ENCODE data around the gene SERPINB12.

Gene SERPINB12

DNA sequence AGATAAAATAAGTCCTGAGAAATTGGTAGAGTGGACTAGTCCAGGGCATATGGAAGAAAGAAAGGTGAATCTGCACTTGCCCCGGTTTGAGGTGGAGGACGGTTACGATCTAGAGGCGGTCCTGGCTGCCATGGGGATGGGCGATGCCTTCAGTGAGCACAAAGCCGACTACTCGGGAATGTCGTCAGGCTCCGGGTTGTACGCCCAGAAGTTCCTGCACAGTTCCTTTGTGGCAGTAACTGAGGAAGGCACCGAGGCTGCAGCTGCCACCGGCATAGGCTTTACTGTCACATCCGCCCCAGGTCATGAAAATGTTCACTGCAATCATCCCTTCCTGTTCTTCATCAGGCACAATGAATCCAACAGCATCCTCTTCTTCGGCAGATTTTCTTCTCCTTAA is 54.8 kb downstream of the SERPINB12 start:
- TF ChIP-seq, protein P1, sequence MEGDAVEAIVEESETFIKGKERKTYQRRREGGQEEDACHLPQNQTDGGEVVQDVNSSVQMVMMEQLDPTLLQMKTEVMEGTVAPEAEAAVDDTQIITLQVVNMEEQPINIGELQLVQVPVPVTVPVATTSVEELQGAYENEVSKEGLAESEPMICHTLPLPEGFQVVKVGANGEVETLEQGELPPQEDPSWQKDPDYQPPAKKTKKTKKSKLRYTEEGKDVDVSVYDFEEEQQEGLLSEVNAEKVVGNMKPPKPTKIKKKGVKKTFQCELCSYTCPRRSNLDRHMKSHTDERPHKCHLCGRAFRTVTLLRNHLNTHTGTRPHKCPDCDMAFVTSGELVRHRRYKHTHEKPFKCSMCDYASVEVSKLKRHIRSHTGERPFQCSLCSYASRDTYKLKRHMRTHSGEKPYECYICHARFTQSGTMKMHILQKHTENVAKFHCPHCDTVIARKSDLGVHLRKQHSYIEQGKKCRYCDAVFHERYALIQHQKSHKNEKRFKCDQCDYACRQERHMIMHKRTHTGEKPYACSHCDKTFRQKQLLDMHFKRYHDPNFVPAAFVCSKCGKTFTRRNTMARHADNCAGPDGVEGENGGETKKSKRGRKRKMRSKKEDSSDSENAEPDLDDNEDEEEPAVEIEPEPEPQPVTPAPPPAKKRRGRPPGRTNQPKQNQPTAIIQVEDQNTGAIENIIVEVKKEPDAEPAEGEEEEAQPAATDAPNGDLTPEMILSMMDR (conservative IDR thresholded peaks at IDR 0.05), result no peak
- no peak overlapping the region for H3K27ac ChIP-seq

DNA sequence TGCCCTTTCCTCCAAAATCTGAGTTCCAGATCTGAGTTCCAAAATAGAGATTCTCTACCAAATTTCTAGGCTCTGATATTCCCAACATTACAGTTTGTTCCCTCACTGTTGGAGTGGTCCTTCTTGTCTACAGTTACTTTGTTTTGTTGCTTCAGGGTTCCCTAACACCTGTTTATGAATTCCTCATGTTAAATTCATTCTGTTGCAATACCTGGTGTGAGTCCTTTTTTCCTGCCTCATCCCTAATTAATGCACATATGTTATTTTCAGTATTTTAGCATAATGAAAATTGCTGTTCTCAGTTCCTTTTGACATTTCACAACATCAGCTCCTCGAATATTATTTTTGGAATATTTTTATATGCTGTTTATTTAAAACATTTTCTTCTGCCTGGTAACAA is 61.2 kb downstream of the SERPINB12 start:
- no peak overlapping the region for H3K27ac ChIP-seq
- TF ChIP-seq, protein P1 (conservative IDR thresholded peaks at IDR 0.05), result no peak

DNA sequence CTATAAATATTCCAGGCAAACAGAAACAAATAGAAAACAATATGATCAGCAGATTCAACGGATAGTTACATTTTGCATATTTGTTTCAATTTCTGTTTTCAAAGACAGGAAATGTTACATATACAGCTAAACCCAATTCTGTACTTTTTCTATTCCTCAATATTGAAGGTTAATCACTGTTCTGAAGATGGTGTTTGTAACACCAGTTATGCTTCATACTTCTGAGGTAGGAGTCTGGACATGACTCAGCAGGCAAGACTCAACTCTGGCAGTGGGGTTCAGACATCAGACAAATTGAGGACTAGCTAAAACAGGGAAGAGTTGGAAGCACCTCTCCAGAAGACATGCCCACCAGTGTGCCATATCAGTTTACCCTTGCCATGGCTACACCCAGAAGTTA is 61.6 kb downstream of the SERPINB12 start:
- no peak overlapping the region for H3K27ac ChIP-seq
- TF ChIP-seq, protein P1 (conservative IDR thresholded peaks at IDR 0.05), result no peak

DNA sequence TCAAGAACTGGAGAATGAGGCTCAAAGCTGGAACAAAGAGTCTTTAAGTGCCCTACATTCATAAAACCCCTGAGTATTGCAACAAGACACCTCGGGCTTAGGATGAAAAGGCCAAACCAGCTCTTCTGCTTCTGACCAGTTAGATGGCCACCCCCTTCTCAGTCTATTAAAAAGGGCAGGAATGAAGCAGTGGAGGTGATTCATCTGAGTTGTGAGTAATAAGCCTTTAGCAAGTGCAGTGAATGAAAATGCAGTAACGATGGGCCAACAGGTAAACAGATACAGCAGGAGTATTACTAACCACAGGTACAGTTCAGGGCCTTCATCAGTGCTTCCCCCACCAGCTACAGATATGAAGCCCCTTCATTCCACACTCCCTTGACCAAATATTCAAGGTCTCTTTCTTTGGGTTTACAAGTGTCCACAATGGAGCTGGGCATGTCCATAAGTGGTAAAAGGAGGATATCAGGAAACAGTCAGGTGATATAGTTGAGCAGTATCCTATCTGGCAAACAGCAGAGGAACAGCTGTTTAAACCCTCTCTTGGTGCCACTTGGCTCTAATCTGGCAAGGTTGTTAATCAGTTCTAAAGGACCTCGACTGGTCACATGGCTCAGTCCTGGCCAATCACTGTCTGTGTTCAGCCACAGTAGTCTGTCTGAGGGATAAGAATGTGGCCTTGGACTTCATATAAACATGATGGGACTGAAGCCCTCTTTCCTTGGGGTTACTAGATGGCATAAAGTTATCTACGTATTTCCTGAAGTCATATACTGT is 62.8 kb downstream of the SERPINB12 start:
- TF ChIP-seq, protein P1 (conservative IDR thresholded peaks at IDR 0.05), result no peak
- H3K27ac ChIP-seq, result no peak overlapping the region

DNA sequence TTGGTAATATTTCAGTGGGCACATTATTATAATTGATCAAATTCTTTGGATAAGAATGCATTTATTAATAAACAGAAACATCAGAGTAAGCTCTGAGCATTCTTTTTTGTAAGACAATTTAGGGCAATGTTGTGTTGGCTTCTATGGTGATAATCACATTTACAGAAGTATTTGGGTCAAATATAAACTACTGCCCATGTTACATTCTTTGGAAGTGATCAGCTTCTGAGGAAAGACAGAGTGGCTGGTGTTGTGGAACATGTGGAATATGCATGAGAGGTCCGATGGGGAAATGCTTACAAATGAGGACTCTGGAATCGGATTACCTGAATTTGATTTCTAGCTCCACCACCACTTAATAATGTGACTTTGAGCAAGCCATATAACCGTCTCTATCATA is 64.4 kb downstream of the SERPINB12 start:
- TF ChIP-seq, protein P1 (conservative IDR thresholded peaks at IDR 0.05), result no peak
- no peak overlapping the region for H3K27ac ChIP-seq

DNA sequence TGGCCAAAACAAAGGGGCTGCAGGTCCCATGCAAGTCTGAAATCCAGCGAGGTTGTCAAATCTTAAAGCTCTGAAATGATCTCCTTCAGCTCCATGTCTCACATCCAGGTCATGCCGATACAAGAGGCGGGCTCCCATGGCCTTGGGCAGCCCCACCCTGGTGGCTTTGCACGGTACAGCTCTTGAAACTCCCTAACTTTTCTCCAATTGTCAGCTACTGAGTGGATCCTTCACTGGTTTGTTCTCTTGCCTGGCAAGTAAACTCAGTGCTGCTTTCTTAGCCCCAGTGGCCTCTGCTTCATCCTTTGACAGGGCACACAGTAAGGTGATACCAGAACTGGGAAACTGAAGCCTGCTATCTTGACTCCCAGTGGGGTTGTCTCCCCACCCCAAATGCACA is 71.3 kb downstream of the SERPINB12 start:
- H3K27ac ChIP-seq, result no peak overlapping the region
- TF ChIP-seq, protein P1 (conservative IDR thresholded peaks at IDR 0.05), result no peak

DNA sequence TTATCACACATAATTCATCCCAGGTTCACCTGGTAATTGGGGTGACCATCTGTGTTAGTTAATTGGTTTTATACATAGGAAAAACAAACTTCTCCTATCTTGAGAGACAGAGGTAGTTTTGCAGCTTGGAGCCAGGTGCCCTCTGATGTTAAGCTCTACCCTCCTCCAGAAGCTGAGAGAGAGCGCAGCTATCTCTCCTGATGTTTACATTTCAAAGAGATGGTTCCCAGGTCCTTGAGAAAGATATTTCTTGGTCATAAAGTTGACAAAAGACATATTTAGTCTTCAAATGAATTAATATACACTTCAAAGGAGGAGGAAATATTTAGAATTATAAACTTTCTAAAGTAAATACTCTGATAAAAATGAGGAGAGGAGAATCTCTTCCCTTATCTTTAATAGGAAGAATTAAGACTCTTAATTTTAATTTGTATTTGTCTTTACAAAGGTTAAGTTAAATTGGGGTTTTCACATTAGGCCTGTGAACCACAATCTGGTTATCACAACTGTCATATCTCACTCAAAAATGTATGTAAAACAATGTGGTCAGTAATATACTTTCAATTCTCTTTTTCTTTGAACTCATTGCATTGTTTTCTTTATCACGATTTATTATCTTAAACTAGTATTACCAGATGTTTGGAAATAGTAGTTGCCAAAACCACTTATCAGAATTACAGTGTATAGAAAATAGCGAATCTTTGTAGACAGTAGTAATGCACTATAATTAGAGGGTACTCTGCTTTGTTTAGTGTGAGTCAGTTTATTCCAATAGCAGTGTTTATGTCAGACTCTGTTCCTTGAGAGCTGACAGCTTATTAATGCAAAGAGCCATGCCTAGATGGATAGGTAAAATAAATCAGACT is 75.1 kb downstream of the SERPINB12 start:
- TF ChIP-seq, protein P1 (conservative IDR thresholded peaks at IDR 0.05), result no peak
- H3K27ac ChIP-seq, result no peak overlapping the region

All from VCaP (cell line).